CD4-positive, alpha-beta T cell (primary cell): ENCODE data around the gene ALDOA. TPM values are rescaled to one million over a fixed set of nuclear protein-coding genes. Genes with fewer than 3 reads are reported as not detected.
A peak's percentile ranks its signal among the peaks of the same experiment; 100 is the strongest.

Source experiments
- ATAC-seq: fragments of 200-7000 bp; cut with Tn5 transposase; one replicate; pipeline ENCODE4 v1.10.0; 2022; ENCODE audit warnings: mild to moderate bottlenecking; ENCODE audit not compliant: poor library complexity
- CTCF ChIA-PET: fragments of 350-600 bp; sonication (Branson Sonifier 250); formaldehyde crosslinking; loops from one replicate; lab custom pipeline; 2021; ENCODE audit warnings: antibody characterized with exemption, inconsistent platforms; lab: Charles Lee
- POLR2A ChIA-PET: fragments of 350-600 bp; sonication (Branson Sonifier 250); formaldehyde crosslinking; loops from one replicate; lab custom pipeline; 2021; ENCODE audit warnings: antibody characterized with exemption, inconsistent platforms; lab: Charles Lee
- DNase-seq, 14 experiments: peaks; one replicate each; pipeline ENCODE4 v3.0.0-alpha.2; 2013 to 2020; ENCODE audit warnings: mixed read lengths in 2 of 14
- H3K27ac ChIP-seq, 2 donors: one replicate each; pipeline versions ENCODE4 v1.5.1 to v1.7.0; 2013; ENCODE audit warnings: low read length in 2 of 2, low read depth in 1 of 2, mild to moderate bottlenecking in 1 of 2
- H3K27me3 ChIP-seq, 2 experiments: 1 replicate in 1 of 2; 2 replicates in 1 of 2; pipeline versions ENCODE4 v1.6.1 to v1.7.0; 2013; ENCODE audit warnings: low read length in 2 of 2, control low read depth in 1 of 2, mild to moderate bottlenecking in 1 of 2, moderate library complexity in 1 of 2; ENCODE audit not compliant: insufficient read depth in 2 of 2, control insufficient read depth in 1 of 2
- H3K36me3 ChIP-seq: one replicate; pipeline ENCODE4 v1.6.1; 2013; ENCODE audit warnings: low read length, control low read depth; ENCODE audit not compliant: insufficient read depth
- H3K4me1 ChIP-seq: one replicate; pipeline ENCODE4 v1.6.1; 2013; ENCODE audit warnings: low read length, control low read depth; ENCODE audit not compliant: insufficient read depth
- H3K4me3 ChIP-seq: one replicate; pipeline ENCODE4 v1.5.1; 2013; ENCODE audit warnings: mild to moderate bottlenecking, low read length, moderate library complexity
- H3K9me3 ChIP-seq, 2 experiments: 1 replicate in 1 of 2; 2 replicates in 1 of 2; pipeline versions ENCODE4 v1.6.1 to v1.7.0; 2013; ENCODE audit warnings: low read length in 2 of 2, mild to moderate bottlenecking in 2 of 2, control low read depth in 1 of 2, moderate library complexity in 1 of 2; ENCODE audit not compliant: control insufficient read depth in 1 of 2, insufficient read depth in 1 of 2
- H3K27ac Mint-ChIP-seq: one replicate; pipeline ENCODE4 v1.8.0; 2020; ENCODE audit warnings: mixed read lengths
- H3K27me3 Mint-ChIP-seq: one replicate; pipeline ENCODE4 v1.8.0; 2021; ENCODE audit warnings: mixed read lengths
- H3K36me3 Mint-ChIP-seq: one replicate; pipeline ENCODE4 v1.8.0; 2021; ENCODE audit warnings: low read depth, mixed read lengths
- H3K4me1 Mint-ChIP-seq: one replicate; pipeline ENCODE4 v1.8.0; 2021; ENCODE audit warnings: low read depth, mixed read lengths
- H3K4me3 Mint-ChIP-seq: one replicate; pipeline ENCODE4 v1.8.0; 2020; ENCODE audit warnings: mild to moderate bottlenecking, mixed read lengths
- H3K9me3 Mint-ChIP-seq: one replicate; pipeline ENCODE4 v1.8.0; 2020; ENCODE audit warnings: mixed read lengths
- CTCF ChIP-seq: fragments of 200-600 bp; IDR thresholded peaks from one replicate; pipeline ENCODE4 v1.8.0; 2022; ENCODE audit warnings: antibody characterized with exemption, mild to moderate bottlenecking
- intact Hi-C, 2 experiments: fragments of 100-400 bp; cut with DNase I in 1 of 2; cut with micrococcal nuclease in 1 of 2; formaldehyde crosslinking; loops; one replicate each; pipeline versions ENCODE4 v1.15.1 to v1.9.0; 2023 to 2025; cut with DNase I, micrococcal nuclease
- total RNA-seq, 174 experiments: library from RNA in 2 of 174; stranded (reverse) in 2 of 174; gene quantifications; one replicate each; pipeline ENCODE4 v1.2.3 and lab custom pipeline; 2021 to 2026

Gene ALDOA
- total RNA-seq, 2 experiments from 2014 or later = 390 to 396 TPM

DNA sequence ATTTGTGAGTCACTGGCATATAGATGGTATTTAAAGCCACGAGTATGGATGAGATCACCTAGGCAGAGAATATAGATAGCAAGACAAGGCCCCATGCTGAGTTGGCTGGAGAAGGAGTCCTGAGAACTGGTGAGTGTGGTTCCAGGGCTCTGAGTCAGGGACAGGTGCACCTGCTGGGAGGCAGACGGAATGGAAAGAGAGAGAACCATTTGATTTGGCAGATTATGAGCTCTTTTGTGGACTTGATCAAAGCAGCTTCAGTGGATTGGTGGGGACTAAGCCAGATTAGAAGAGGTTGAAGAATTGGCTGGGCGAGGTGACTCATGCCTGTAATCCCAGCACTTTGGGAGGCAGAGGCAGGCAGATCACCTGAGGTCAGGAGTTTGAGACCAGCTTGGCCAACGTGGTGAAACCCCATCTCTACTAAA is 46.8 kb upstream of the ALDOA start:
- Mint-ChIP-seq H3K4me1 (peaks cover 12% of the 10 kb centered on the region), H3K27ac (no peak overlapping the region), H3K4me3 (peak overlapping the region; percentile 27), H3K27me3 (peaks cover 4% of the 10 kb centered on the region), H3K9me3 (no peaks in the 10 kb centered on the region), H3K36me3 (no peaks in the 10 kb centered on the region)
- no peak for TF ChIP-seq CTCF
- H3K27ac ChIP-seq = no peak overlapping the region
- no peaks in the 10 kb centered on the region for H3K27me3 ChIP-seq
- intact Hi-C loops = no loop called here
- CTCF ChIA-PET = interaction anchor here (0.9 to 1.0 kb wide), 2 partner anchors 14 to 327 kb away, joined by 3 read pairs; no protein-coding TSS in a partner anchor
- ATAC-seq (no peak), DNase-seq (no peak)
- no peak overlapping the region for H3K4me3 ChIP-seq
- peaks cover 13% of the 10 kb centered on the region for H3K4me1 ChIP-seq
- H3K9me3 ChIP-seq = no peaks in the 10 kb centered on the region
- POLR2A ChIA-PET = no interaction called here
- H3K36me3 ChIP-seq = no peaks in the 10 kb centered on the region

- Mint-ChIP-seq H3K36me3 (no peaks in the 10 kb centered on the region), H3K27ac (no peak within 1 kb of the TSS), H3K27me3 (peaks cover 14% of the 10 kb centered on the region), H3K4me1 (peaks cover 12% of the 10 kb centered on the region), H3K9me3 (no peaks in the 10 kb centered on the region), H3K4me3 (no peak within 1 kb of the TSS)
- H3K4me1 ChIP-seq = peaks cover 13% of the 10 kb centered on the region
- no peak within 1 kb of the TSS for H3K27ac ChIP-seq
- TF ChIP-seq CTCF = no peak
- no peak within 1 kb of the TSS for H3K4me3 ChIP-seq
- no peaks in the 10 kb centered on the region for H3K36me3 ChIP-seq
- no peaks in the 10 kb centered on the region for H3K9me3 ChIP-seq
- CTCF ChIA-PET = interaction anchor here (1.0 to 1.1 kb wide), 2 partner anchors 10 to 331 kb away, joined by 3 read pairs; no protein-coding TSS in a partner anchor
- H3K27me3 ChIP-seq = peaks cover 0 to 6% of the 10 kb centered on the region in 2 experiments
- POLR2A ChIA-PET = no interaction called here
- ATAC-seq = no peak
- no peak for DNase-seq
- intact Hi-C loops = loop anchor here in 1 of 2 experiments (1.0 to 5.0 kb wide), 3 partner anchors 176 to 376 kb away; no protein-coding TSS in a partner anchor
These were observed 42.7 kb upstream of the ALDOA start, which contains the start of gene C16orf92 for GRCh38 chr16:30022887-30023286. Gene C16orf92, plus strand, starts transcription at chr16:30023198. Its CDS starts 143 bp downstream, at chr16:30023341.

DNA sequence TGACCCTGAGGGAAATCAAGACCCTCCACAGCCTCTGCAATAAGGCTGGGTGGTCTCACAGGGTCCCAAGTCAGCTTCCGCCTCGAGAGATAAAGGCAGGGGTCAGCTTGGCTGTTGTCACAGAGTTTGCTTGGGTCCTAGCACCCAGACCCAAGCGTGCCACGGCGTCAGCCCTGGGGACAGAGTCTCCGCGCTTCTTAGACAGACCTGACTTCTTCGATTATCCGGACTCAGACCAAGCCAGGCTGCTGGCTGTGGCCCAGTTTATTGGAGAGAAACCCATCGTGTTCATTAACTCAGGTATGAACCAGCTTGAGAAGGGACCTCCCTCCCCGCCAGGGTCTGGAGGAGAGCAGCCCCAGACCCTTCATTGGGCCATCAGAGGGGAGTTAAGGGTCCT is 42.0 kb upstream of the ALDOA start:
- no peak overlapping the region for H3K27ac Mint-ChIP-seq
- POLR2A ChIA-PET = no interaction called here

More for the DNA sequence above, 42.0 kb upstream of the ALDOA start:
- Mint-ChIP-seq H3K27me3 (peaks cover 18% of the 10 kb centered on the region), H3K36me3 (no peaks in the 10 kb centered on the region), H3K9me3 (no peaks in the 10 kb centered on the region), H3K4me1 (peaks cover 12% of the 10 kb centered on the region), H3K4me3 (no peak overlapping the region)
- ATAC-seq (no peak), DNase-seq (peak in 1 of 14 experiments; percentile 23)
- Histone ChIP-seq H3K27me3 (peaks cover 2 to 13% of the 10 kb centered on the region in 2 experiments), H3K27ac (no peak overlapping the region), H3K4me1 (peaks cover 13% of the 10 kb centered on the region), H3K4me3 (no peak overlapping the region), H3K36me3 (no peaks in the 10 kb centered on the region), H3K9me3 (peaks cover 0 to 2% of the 10 kb centered on the region in 2 experiments)
- TF ChIP-seq CTCF = no peak
- intact Hi-C loops = loop anchor here in 1 of 2 experiments (5.0 kb wide), 2 partner anchors 176 to 376 kb away; no protein-coding TSS in a partner anchor
- CTCF ChIA-PET = interaction anchor here (1.0 to 1.1 kb wide), 2 partner anchors 9 to 332 kb away, joined by 3 read pairs; no protein-coding TSS in a partner anchor
